Mammary epithelial cell (primary cell): Measurements from ENCODE around the gene FGF2.

Experiments used
- CTCF ChIP-seq, 2 donors: IDR thresholded peaks in 1 of 2; conservative IDR thresholded peaks in 1 of 2; 2 replicates each; pipeline ENCODE4 v1.5.1; 2011 to 2012; ENCODE audit warnings: inconsistent platforms in 2 of 2, low read length in 2 of 2, mild to moderate bottlenecking in 2 of 2, control low read depth in 1 of 2, low read depth in 1 of 2; ENCODE audit not compliant: insufficient read depth in 1 of 2; ENCODE audit errors: extremely low read depth in 1 of 2
- EZH2 ChIP-seq: IDR thresholded peaks from 2 replicates; pipeline ENCODE4 v1.6.1; 2012; ENCODE audit warnings: low read length, inconsistent platforms, borderline replicate concordance

DNA sequence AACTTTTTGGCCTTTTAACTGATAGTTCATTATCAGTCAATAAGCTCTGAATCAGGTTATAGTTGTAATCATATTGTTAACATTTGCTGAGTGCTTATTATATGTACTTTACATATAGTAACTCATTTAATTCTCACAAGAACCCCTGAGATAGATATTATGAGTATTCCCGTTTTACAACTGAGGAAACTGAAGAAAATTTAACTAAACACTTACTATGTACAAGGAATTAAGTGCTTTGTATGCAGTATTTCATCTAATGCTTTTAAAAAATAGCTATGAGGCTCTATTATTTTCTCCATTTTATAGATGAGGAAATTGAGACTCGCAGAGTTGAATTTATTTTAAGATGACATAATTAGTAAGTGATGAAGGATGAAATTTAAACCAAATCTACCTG, 27.7 kb upstream of the FGF2 start:
- TF ChIP-seq CTCF (conservative IDR thresholded peaks at IDR 0.05 in 1 of 2, IDR thresholded peaks at IDR 0.05 in 1 of 2; ENCODE audit: extremely low read depth in 1 of 2, insufficient read depth in 1 of 2, low read depth in 1 of 2, low read length in 2 of 2) (no peak), EZH2 (no peak)
